Gastrocnemius medialis (tissue), 4 donors: ENCODE measurements around the gene CDHR3. TPM values are rescaled to one million over a fixed set of nuclear protein-coding genes. Genes with fewer than 3 reads are reported as not detected.
"Not testable (repeated sequence)": the region's sequence is repeated elsewhere in the genome, so short reads cannot be mapped to it uniquely, and the experiment has no call there.

ENCODE experiments used
- ATAC-seq, 2 donors: fragments of 150-250 bp; one replicate each; pipeline ENCODE4 v1.9.1; 2016
- DNase-seq, 2 donors: peaks; one replicate each; pipeline ENCODE4 v3.0.0-alpha.2; 2019
- H3K27ac ChIP-seq, 4 donors: fragments of 200-600 bp; sonication (generic); 1 replicate in 1 of 4; 2 replicates in 3 of 4; pipeline ENCODE4 v1.5.1; 2016 to 2018; ENCODE audit warnings: mild to moderate bottlenecking in 2 of 4, moderate library complexity in 1 of 4
- H3K27me3 ChIP-seq, 3 donors: fragments of 200-600 bp; sonication (generic) in 2 of 3; 1 replicate in 1 of 3; 2 replicates in 2 of 3; pipeline versions ENCODE4 v1.5.1 to v1.6.0; 2016 to 2019; ENCODE audit warnings: mild to moderate bottlenecking in 1 of 3, moderate library complexity in 1 of 3
- H3K36me3 ChIP-seq, 2 donors: fragments of 200-600 bp; sonication (generic) in 1 of 2; one replicate each; pipeline ENCODE4 v1.5.1; 2017 to 2018
- H3K4me1 ChIP-seq, 2 donors: fragments of 200-600 bp; sonication (generic) in 1 of 2; one replicate each; pipeline ENCODE4 v1.5.1; 2016 to 2017; ENCODE audit warnings: mild to moderate bottlenecking in 2 of 2
- H3K4me3 ChIP-seq, 4 donors: fragments of 200-600 bp; sonication (generic) in 3 of 4; 1 replicate in 1 of 4; 2 replicates in 3 of 4; pipeline ENCODE4 v1.5.1; 2016 to 2019; ENCODE audit warnings: mild to moderate bottlenecking in 2 of 4
- H3K9me3 ChIP-seq, 3 donors: fragments of 200-600 bp; sonication (generic) in 2 of 3; 1 replicate in 1 of 3; 2 replicates in 2 of 3; pipeline ENCODE4 v1.5.1; 2016 to 2019
- CTCF ChIP-seq, 5 experiments: fragments of 450-650 bp in 3 of 5; fragments of 200-600 bp in 2 of 5; sonication (generic) in 2 of 5; IDR thresholded peaks in 4 of 5; conservative IDR thresholded peaks in 1 of 5; 1 replicate in 4 of 5; 2 replicates in 1 of 5; pipeline ENCODE4 v1.5.1; 2016 to 2019; ENCODE audit warnings: antibody characterized with exemption in 5 of 5, mild to moderate bottlenecking in 3 of 5, moderate library complexity in 3 of 5
- POLR2A ChIP-seq, 2 donors: fragments of 450-650 bp; IDR thresholded peaks; one replicate each; pipeline ENCODE4 v1.6.1; 2017; ENCODE audit warnings: antibody characterized with exemption in 2 of 2, mild to moderate bottlenecking in 2 of 2, moderate library complexity in 2 of 2
- in situ Hi-C, 4 donors: fragments of 200-750 bp; cut with MboI; loops; one replicate each; pipeline versions ENCODE4 v1.15.0 to v1.8.0; 2017; ENCODE audit warnings: low sequenced_read_pairs in 4 of 4
- intact Hi-C: fragments of 100-400 bp; cut with DNase I; formaldehyde crosslinking; loops from one replicate; pipeline ENCODE4 v1.15.1; 2023; ENCODE audit warnings: low total_unique reads
- total RNA-seq, 4 donors: library from RNA; depleted of rRNA; stranded (reverse); fragments of >200 nt; gene quantifications; one replicate each; pipeline versions ENCODE4 v1.1.0 to v1.2.3, GENCODE V29; 2016

Gene CDHR3
- total RNA-seq, 4 donors from 2014 or later, result 0.62 to 21.2 TPM; not detected in 2

DNA sequence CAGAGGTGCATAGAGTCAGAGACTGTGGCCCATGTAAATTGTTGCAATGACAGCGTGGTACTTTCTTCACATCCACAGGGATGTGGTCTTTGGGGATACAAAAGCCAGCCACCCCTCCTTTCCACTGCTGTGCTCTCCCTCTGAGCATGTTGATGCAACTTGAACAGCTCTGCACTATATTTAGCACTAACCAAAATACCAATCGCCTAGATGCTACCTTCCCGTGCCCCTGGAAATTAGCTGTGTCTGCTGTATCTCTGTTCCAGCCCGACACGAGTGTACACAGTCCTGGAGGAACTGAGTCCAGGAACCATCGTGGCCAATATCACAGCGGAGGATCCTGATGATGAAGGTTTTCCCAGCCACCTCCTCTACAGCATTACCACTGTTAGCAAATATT lies 38.1 kb downstream of the CDHR3 start:
- H3K4me1 ChIP-seq, result peaks cover 0 to 3% of the 10 kb centered on the region in 2 donors
- no peaks in the 10 kb centered on the region for H3K27me3 ChIP-seq
- in situ Hi-C loops (loop anchor here (10.0 to 25.0 kb wide), 3 partner anchors 114 to 239 kb away; partner anchors contain the start of gene ATXN7L1 (in 2 of the 4)), intact Hi-C loops (no loop called here)
- no peaks in the 10 kb centered on the region for H3K9me3 ChIP-seq
- DNase-seq (no peak), ATAC-seq (no peak)
- H3K4me3 ChIP-seq, result no peak overlapping the region
- TF ChIP-seq CTCF (IDR thresholded peaks at IDR 0.05 in 4 of 5, conservative IDR thresholded peaks at IDR 0.05 in 1 of 5), result no peak
- TF ChIP-seq POLR2A (IDR thresholded peaks at IDR 0.05), result no peak
- no peak overlapping the region for H3K27ac ChIP-seq
- H3K36me3 ChIP-seq, result no peaks in the 10 kb centered on the region

GRCh38 chr7:106001886-106002285 lies 38.8 kb downstream of the CDHR3 start:
- H3K9me3 ChIP-seq, result no peaks in the 10 kb centered on the region
- in situ Hi-C loops (loop anchor here (10.0 to 25.0 kb wide), 3 partner anchors 115 to 240 kb away; partner anchors contain the start of gene ATXN7L1 (in 2 of the 4)), intact Hi-C loops (no loop called here)
- H3K27me3 ChIP-seq, result no peaks in the 10 kb centered on the region
- H3K27ac ChIP-seq, result no peak overlapping the region
- H3K4me3 ChIP-seq, result no peak overlapping the region
- peaks cover 0 to under 1% of the 10 kb centered on the region in 2 donors for H3K4me1 ChIP-seq
- TF ChIP-seq CTCF (IDR thresholded peaks at IDR 0.05 in 4 of 5, conservative IDR thresholded peaks at IDR 0.05 in 1 of 5), result no peak
- no peak for TF ChIP-seq POLR2A (IDR thresholded peaks at IDR 0.05)
- DNase-seq (no peak), ATAC-seq (no peak)
- no peaks in the 10 kb centered on the region for H3K36me3 ChIP-seq

DNA sequence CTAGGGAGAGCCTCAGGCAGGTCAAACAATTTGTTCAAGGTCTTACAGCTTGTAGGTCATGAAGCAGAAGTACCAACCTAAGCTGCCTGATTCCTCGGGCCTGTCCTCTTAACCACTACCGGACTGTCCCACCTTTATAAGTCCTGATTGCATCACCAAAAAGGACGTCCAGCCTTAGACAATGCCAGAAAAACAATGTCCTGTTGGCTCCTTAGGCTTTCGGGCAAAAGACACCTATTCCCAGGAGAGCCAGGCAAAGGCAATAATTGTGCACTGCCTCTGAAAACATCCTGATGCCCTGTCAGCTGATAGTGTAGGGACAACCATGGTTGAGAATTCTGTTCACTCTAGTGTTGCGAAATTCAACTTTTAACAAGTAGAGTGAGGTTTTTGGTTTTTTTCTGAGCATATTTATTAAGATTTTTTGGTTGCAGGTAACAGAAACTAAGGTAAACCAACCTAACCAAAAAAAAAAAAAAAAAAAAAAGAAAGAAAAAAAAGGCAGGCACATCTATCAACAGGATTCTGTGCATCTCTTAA lies 40.5 kb downstream of the CDHR3 start:
- no peaks in the 10 kb centered on the region for H3K4me1 ChIP-seq
- H3K4me3 ChIP-seq, result no peak overlapping the region
- no peak overlapping the region for H3K27ac ChIP-seq
- in situ Hi-C loops, result loop anchor here (10.0 to 25.0 kb wide), 3 partner anchors 116 to 241 kb away; partner anchors contain the start of gene ATXN7L1 (in 2 of the 4)
- H3K36me3 ChIP-seq, result no peaks in the 10 kb centered on the region
- no peak for DNase-seq
- H3K9me3 ChIP-seq, result no peaks in the 10 kb centered on the region
- no peaks in the 10 kb centered on the region for H3K27me3 ChIP-seq
- TF ChIP-seq POLR2A (IDR thresholded peaks at IDR 0.05) (no peak), CTCF (IDR thresholded peaks at IDR 0.05 in 4 of 5, conservative IDR thresholded peaks at IDR 0.05 in 1 of 5) (no peak)
- ATAC-seq, result no peak
- intact Hi-C loops, result no loop called here

DNA sequence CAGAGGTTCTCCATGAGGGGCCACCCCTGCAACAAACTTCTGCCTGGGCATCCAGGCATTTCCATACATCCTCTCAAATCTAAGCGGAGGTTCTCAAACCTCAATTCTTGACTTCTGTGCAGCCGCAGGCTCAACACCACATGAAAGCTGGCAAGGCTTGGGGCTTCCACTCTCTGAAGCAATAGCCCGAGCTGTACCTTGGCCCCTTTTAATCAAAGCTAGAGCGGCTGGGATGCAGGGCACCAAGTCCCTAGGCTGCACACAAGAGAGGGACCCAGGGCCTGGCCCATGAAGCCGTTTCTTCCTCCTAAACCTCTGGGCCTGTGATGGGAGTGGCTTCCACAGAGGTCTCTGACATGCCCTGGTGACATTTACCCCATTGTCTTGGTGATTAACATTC lies 43.8 kb downstream of the CDHR3 start:
- in situ Hi-C loops, result loop anchor here (10.0 to 25.0 kb wide), 3 partner anchors 120 to 245 kb away; partner anchors contain the start of gene ATXN7L1 (in 2 of the 4)
- ATAC-seq, result no peak
- intact Hi-C loops, result no loop called here

DNA sequence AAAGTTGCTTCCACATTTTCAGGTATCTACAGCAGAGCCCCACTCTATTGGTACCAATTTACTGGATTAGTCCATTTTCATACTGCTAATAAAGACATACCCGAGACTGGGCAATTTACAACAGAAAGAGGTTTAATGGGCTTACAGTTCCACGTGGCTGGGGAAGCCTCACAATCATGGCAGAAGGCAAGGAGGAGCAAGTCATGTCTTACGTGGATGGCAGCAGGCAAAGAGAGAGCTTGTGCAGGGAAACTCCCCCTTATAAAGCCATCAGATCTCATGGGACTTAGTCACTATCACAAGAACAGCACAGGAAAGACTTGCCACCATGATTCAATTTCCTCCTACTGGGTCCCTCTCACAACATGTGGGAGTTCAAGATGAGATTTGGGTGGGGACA lies 44.7 kb downstream of the CDHR3 start:
- not testable (repeated sequence) for DNase-seq, H3K36me3 ChIP-seq, H3K9me3 ChIP-seq, H3K4me3 ChIP-seq, H3K27me3 ChIP-seq, H3K4me1 ChIP-seq, H3K27ac ChIP-seq, ATAC-seq
- in situ Hi-C loops (loop anchor here (10.0 to 25.0 kb wide), 3 partner anchors 120 to 245 kb away; partner anchors contain the start of gene ATXN7L1 (in 2 of the 4)), intact Hi-C loops (loop anchor here (2.0 kb wide), 1 partner anchor 35 kb away; no protein-coding TSS in a partner anchor)

More for the DNA sequence above, 43.8 kb downstream of the CDHR3 start:
- DNase-seq, result no peak
- Histone ChIP-seq H3K36me3 (no peaks in the 10 kb centered on the region), H3K27ac (no peak overlapping the region), H3K27me3 (no peaks in the 10 kb centered on the region), H3K4me3 (no peak overlapping the region), H3K4me1 (peaks cover 0 to 7% of the 10 kb centered on the region in 2 donors), H3K9me3 (no peaks in the 10 kb centered on the region)
- TF ChIP-seq CTCF (IDR thresholded peaks at IDR 0.05 in 4 of 5, conservative IDR thresholded peaks at IDR 0.05 in 1 of 5) (no peak), POLR2A (IDR thresholded peaks at IDR 0.05) (no peak)
